ENCODE data around the gene C21orf91.

The C21orf91 gene

GRCh38 chr21:17848228-17848627 lies 29.1 kb upstream of the C21orf91 start:
- no peak for DNase-seq (ENCODE audit: low read depth)
- no peak overlapping the region for H3K4me3 ChIP-seq (ENCODE audit: low read depth, low read length)
- TF ChIP-seq POLR2A (IDR thresholded peaks at IDR 0.05; ENCODE audit: extremely low read depth, insufficient read length) (no peak), MYC (IDR thresholded peaks at IDR 0.05; ENCODE audit: low read depth, low read length) (no peak), MAX (IDR thresholded peaks at IDR 0.05; ENCODE audit: low read depth, low read length) (no peak)
- TF ChIP-seq, protein P1, sequence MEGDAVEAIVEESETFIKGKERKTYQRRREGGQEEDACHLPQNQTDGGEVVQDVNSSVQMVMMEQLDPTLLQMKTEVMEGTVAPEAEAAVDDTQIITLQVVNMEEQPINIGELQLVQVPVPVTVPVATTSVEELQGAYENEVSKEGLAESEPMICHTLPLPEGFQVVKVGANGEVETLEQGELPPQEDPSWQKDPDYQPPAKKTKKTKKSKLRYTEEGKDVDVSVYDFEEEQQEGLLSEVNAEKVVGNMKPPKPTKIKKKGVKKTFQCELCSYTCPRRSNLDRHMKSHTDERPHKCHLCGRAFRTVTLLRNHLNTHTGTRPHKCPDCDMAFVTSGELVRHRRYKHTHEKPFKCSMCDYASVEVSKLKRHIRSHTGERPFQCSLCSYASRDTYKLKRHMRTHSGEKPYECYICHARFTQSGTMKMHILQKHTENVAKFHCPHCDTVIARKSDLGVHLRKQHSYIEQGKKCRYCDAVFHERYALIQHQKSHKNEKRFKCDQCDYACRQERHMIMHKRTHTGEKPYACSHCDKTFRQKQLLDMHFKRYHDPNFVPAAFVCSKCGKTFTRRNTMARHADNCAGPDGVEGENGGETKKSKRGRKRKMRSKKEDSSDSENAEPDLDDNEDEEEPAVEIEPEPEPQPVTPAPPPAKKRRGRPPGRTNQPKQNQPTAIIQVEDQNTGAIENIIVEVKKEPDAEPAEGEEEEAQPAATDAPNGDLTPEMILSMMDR (IDR thresholded peaks at IDR 0.05; ENCODE audit: low read depth, low read length), result no peak

DNA sequence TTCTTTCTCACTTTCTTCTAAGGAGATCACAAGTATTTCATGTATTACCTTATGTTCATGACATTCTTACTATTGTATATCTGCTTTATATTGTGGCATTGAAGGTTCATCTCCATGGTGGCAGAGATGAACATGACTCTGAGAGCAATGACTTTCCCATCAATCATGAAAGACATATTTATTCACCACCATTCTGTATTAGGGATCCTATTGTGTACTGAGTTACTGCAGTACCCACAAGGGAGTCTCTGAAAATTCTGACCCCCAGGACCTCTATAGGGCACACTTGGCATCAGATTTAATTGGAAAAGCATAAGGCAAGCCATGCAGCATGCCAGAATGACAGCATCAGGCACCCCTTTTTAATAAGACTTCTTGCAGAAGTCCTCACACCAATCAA lies 21.9 kb upstream of the C21orf91 start:
- H3K4me3 ChIP-seq (ENCODE audit: low read depth, low read length), result no peak overlapping the region
- no peak for DNase-seq (ENCODE audit: low read depth)
- TF ChIP-seq, protein P1 (IDR thresholded peaks at IDR 0.05; ENCODE audit: low read depth, low read length), result no peak
- TF ChIP-seq MAX (IDR thresholded peaks at IDR 0.05; ENCODE audit: low read depth, low read length) (no peak), MYC (IDR thresholded peaks at IDR 0.05; ENCODE audit: low read depth, low read length) (no peak), POLR2A (IDR thresholded peaks at IDR 0.05; ENCODE audit: extremely low read depth, insufficient read length) (no peak)

- no peak for DNase-seq (ENCODE audit: low read depth)
- TF ChIP-seq MYC (IDR thresholded peaks at IDR 0.05; ENCODE audit: low read depth, low read length) (no peak), MAX (IDR thresholded peaks at IDR 0.05; ENCODE audit: low read depth, low read length) (no peak), POLR2A (IDR thresholded peaks at IDR 0.05; ENCODE audit: extremely low read depth, insufficient read length) (no peak)
- TF ChIP-seq, protein P1 (IDR thresholded peaks at IDR 0.05; ENCODE audit: low read depth, low read length), result no peak
These were observed 15.6 kb upstream of the C21orf91 start for GRCh38 chr21:17834639-17835354.

GRCh38 chr21:17829472-17829871 lies 10.3 kb upstream of the C21orf91 start:
- no peak for DNase-seq (ENCODE audit: low read depth)
- TF ChIP-seq MAX (IDR thresholded peaks at IDR 0.05; ENCODE audit: low read depth, low read length) (no peak), POLR2A (IDR thresholded peaks at IDR 0.05; ENCODE audit: extremely low read depth, insufficient read length) (no peak), MYC (IDR thresholded peaks at IDR 0.05; ENCODE audit: low read depth, low read length) (no peak)
- TF ChIP-seq, protein P1 (IDR thresholded peaks at IDR 0.05; ENCODE audit: low read depth, low read length), result no peak
- H3K4me3 ChIP-seq (ENCODE audit: low read depth, low read length), result no peak overlapping the region

More at GRCh38 chr21:17834639-17835354, 15.6 kb upstream of the C21orf91 start:
- no peak overlapping the region for H3K4me3 ChIP-seq (ENCODE audit: low read depth, low read length)

DNA sequence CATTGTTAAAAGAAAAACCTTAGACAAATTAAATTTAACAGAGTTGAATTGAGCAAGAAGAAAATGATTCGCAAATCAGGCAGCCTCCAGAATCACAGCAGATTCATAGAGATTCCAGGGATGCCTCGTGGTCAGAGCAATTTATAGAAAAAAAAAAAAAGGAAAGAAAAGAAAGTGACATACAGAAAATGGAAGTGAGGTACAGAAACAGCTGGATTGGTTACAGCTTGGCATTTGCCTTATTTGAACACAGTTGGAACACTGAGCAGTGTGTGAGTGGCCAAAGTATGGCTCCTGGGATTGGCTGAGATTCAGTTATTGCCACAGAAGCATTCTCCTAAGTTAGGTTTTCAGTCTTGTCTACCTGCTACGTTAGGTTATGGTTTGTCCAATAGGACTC lies 9.1 kb upstream of the C21orf91 start:
- DNase-seq (ENCODE audit: low read depth), result no peak
- H3K4me3 ChIP-seq (ENCODE audit: low read depth, low read length), result no peak overlapping the region
- TF ChIP-seq, protein P1 (IDR thresholded peaks at IDR 0.05; ENCODE audit: low read depth, low read length), result no peak
- TF ChIP-seq POLR2A (IDR thresholded peaks at IDR 0.05; ENCODE audit: extremely low read depth, insufficient read length), result no peak
- TF ChIP-seq MYC (IDR thresholded peaks at IDR 0.05; ENCODE audit: low read depth, low read length), result no peak
- TF ChIP-seq MAX (IDR thresholded peaks at IDR 0.05; ENCODE audit: low read depth, low read length), result no peak
